PC-9 (cell line): ENCODE data around the gene LRRC4C.

Source experiments
- EZH2 ChIP-seq: fragments of 200-600 bp; sonication (generic); IDR thresholded peaks from 2 replicates; pipeline ENCODE4 v1.8.0; 2017; ENCODE audit warnings: antibody characterized with exemption, low read depth
- TF ChIP-seq, protein P1 (sequence below): fragments of 200-600 bp; sonication (generic); conservative IDR thresholded peaks from 2 replicates; pipeline ENCODE4 v1.6.1; 2017; ENCODE audit warnings: mixed run types, antibody characterized with exemption, mild to moderate bottlenecking, moderate library complexity

GRCh38 chr11:41301023-41301422 is 158.4 kb downstream of the LRRC4C start:
- TF ChIP-seq, protein P1, sequence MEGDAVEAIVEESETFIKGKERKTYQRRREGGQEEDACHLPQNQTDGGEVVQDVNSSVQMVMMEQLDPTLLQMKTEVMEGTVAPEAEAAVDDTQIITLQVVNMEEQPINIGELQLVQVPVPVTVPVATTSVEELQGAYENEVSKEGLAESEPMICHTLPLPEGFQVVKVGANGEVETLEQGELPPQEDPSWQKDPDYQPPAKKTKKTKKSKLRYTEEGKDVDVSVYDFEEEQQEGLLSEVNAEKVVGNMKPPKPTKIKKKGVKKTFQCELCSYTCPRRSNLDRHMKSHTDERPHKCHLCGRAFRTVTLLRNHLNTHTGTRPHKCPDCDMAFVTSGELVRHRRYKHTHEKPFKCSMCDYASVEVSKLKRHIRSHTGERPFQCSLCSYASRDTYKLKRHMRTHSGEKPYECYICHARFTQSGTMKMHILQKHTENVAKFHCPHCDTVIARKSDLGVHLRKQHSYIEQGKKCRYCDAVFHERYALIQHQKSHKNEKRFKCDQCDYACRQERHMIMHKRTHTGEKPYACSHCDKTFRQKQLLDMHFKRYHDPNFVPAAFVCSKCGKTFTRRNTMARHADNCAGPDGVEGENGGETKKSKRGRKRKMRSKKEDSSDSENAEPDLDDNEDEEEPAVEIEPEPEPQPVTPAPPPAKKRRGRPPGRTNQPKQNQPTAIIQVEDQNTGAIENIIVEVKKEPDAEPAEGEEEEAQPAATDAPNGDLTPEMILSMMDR, result no peak
- TF ChIP-seq EZH2, result no peak
